RPMI7951 (cell line): ENCODE measurements around the gene KCNK5. TPM values are rescaled to one million over a fixed set of nuclear protein-coding genes. Genes with fewer than 3 reads are reported as not detected.

Source experiments
- DNase-seq: peaks from one replicate; pipeline ENCODE4 v3.0.0-alpha.2; 2012; ENCODE audit warnings: low read depth
- total RNA-seq: library from RNA; depleted of rRNA; stranded (reverse); fragments of >200 nt; shearing (Covaris generic); gene quantifications from 2 replicates; pipeline ENCODE4 v1.2.3, GENCODE V29; 2014

KCNK5 gene
- total RNA-seq, 1 experiment from 2014 or later: 0.12 TPM

GRCh38 chr6:39198528-39198927, 30.7 kb downstream of the KCNK5 start:
- DNase-seq: no peak

GRCh38 chr6:39197922-39198500, 31.3 kb downstream of the KCNK5 start:
- DNase-seq: no peak

GRCh38 chr6:39197521-39197920, 31.8 kb downstream of the KCNK5 start:
- DNase-seq: no peak

- DNase-seq: no peak
Measured at GRCh38 chr6:39196673-39197091, 32.6 kb downstream of the KCNK5 start.

GRCh38 chr6:39195792-39196385, 33.4 kb downstream of the KCNK5 start:
- no peak for DNase-seq

GRCh38 chr6:39194466-39194865, 34.8 kb downstream of the KCNK5 start:
- no peak for DNase-seq

GRCh38 chr6:39193201-39193791, 36.0 kb downstream of the KCNK5 start:
- peak; percentile 45 for DNase-seq

GRCh38 chr6:39192736-39193135, 36.5 kb downstream of the KCNK5 start:
- DNase-seq: no peak

GRCh38 chr6:39191236-39191930, 37.9 kb downstream of the KCNK5 start:
- no peak for DNase-seq

- DNase-seq: no peak
Measured at GRCh38 chr6:39190545-39191235, 38.6 kb downstream of the KCNK5 start.

- DNase-seq: peak; percentile 11
Measured at GRCh38 chr6:39189915-39190544, 39.2 kb downstream of the KCNK5 start.

- no peak for DNase-seq
Measured at GRCh38 chr6:39189131-39189530, 40.1 kb downstream of the KCNK5 start.

GRCh38 chr6:39188571-39188970, 40.7 kb downstream of the KCNK5 start:
- DNase-seq: no peak

GRCh38 chr6:39188098-39188450, 41.2 kb downstream of the KCNK5 start:
- DNase-seq: peak; percentile 7

- no peak for DNase-seq
Measured at GRCh38 chr6:39184906-39185580, 44.2 kb downstream of the KCNK5 start.

GRCh38 chr6:39182604-39183003, 46.7 kb downstream of the KCNK5 start:
- no peak for DNase-seq

GRCh38 chr6:39181826-39182225, 47.4 kb downstream of the KCNK5 start:
- DNase-seq: no peak

GRCh38 chr6:39181333-39181732, 47.9 kb downstream of the KCNK5 start:
- DNase-seq: no peak

GRCh38 chr6:39178804-39179203, 50.5 kb downstream of the KCNK5 start:
- DNase-seq: no peak

- no peak for DNase-seq
Measured at GRCh38 chr6:39178235-39178634, 51.0 kb downstream of the KCNK5 start.

- no peak for DNase-seq
Measured at GRCh38 chr6:39177130-39177529, 52.1 kb downstream of the KCNK5 start.
